Activated B cell treated with CpG ODN at 0.5 μM for 24 hours (primary cell): Measurements from ENCODE around the gene DYNC2H1. TPM values are rescaled to one million over a fixed set of nuclear protein-coding genes. Genes with fewer than 3 reads are reported as not detected.

Experiments used
- ATAC-seq: fragments of 200-7000 bp; cut with Tn5 transposase; one replicate; pipeline ENCODE4 v1.10.0; 2021; ENCODE audit warnings: low read depth, mild to moderate bottlenecking, moderate library complexity
- CTCF ChIA-PET: fragments of 350-600 bp; sonication (Branson Sonifier 250); formaldehyde crosslinking; loops from one replicate; lab custom pipeline; 2021; ENCODE audit warnings: antibody characterized with exemption; lab: Charles Lee
- POLR2A ChIA-PET: fragments of 350-600 bp; sonication (Branson Sonifier 250); formaldehyde crosslinking; loops from one replicate; lab custom pipeline; 2021; ENCODE audit warnings: antibody characterized with exemption; lab: Charles Lee
- DNase-seq: peaks from one replicate; pipeline ENCODE4 v3.0.0; 2022
- H3K27ac Mint-ChIP-seq: one replicate; pipeline ENCODE4 v1.8.0; 2020; ENCODE audit warnings: mixed read lengths
- H3K27me3 Mint-ChIP-seq: one replicate; pipeline ENCODE4 v1.8.0; 2021; ENCODE audit warnings: mixed read lengths
- H3K36me3 Mint-ChIP-seq: one replicate; pipeline ENCODE4 v1.8.0; 2021; ENCODE audit warnings: low read depth, mixed read lengths
- H3K4me1 Mint-ChIP-seq: one replicate; pipeline ENCODE4 v1.8.0; 2021; ENCODE audit warnings: mixed read lengths
- H3K4me3 Mint-ChIP-seq: one replicate; pipeline ENCODE4 v1.8.0; 2020; ENCODE audit warnings: mild to moderate bottlenecking, mixed read lengths
- H3K9me3 Mint-ChIP-seq: one replicate; pipeline ENCODE4 v1.8.0; 2020; ENCODE audit warnings: mixed read lengths
- intact Hi-C: fragments of 100-400 bp; cut with micrococcal nuclease; formaldehyde crosslinking; loops from one replicate; pipeline ENCODE4 v1.15.1; 2024
- total RNA-seq: library from RNA; stranded (reverse); gene quantifications from 2 replicates; pipeline ENCODE4 v1.2.3, GENCODE V29; 2022
- TF ChIP-seq, protein P1 (sequence below): fragments of 200-600 bp; IDR thresholded peaks from one replicate; pipeline ENCODE4 v1.8.0; 2022; ENCODE audit warnings: antibody characterized with exemption, mild to moderate bottlenecking

Gene DYNC2H1
- total RNA-seq, 1 donor from 2014 or later = 3.2 TPM

GRCh38 chr11:103471546-103471945 lies 362.3 kb downstream of the DYNC2H1 start:
- H3K27ac Mint-ChIP-seq = no peak overlapping the region
- no peak for DNase-seq
- no peaks in the 10 kb centered on the region for H3K27me3 Mint-ChIP-seq
- no peaks in the 10 kb centered on the region for H3K9me3 Mint-ChIP-seq
- POLR2A ChIA-PET = no interaction called here
- no peaks in the 10 kb centered on the region for H3K4me1 Mint-ChIP-seq
- TF ChIP-seq, protein P1, sequence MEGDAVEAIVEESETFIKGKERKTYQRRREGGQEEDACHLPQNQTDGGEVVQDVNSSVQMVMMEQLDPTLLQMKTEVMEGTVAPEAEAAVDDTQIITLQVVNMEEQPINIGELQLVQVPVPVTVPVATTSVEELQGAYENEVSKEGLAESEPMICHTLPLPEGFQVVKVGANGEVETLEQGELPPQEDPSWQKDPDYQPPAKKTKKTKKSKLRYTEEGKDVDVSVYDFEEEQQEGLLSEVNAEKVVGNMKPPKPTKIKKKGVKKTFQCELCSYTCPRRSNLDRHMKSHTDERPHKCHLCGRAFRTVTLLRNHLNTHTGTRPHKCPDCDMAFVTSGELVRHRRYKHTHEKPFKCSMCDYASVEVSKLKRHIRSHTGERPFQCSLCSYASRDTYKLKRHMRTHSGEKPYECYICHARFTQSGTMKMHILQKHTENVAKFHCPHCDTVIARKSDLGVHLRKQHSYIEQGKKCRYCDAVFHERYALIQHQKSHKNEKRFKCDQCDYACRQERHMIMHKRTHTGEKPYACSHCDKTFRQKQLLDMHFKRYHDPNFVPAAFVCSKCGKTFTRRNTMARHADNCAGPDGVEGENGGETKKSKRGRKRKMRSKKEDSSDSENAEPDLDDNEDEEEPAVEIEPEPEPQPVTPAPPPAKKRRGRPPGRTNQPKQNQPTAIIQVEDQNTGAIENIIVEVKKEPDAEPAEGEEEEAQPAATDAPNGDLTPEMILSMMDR = no peak
- H3K4me3 Mint-ChIP-seq = no peak overlapping the region
- CTCF ChIA-PET = no interaction called here
- intact Hi-C loops = no loop called here
- H3K36me3 Mint-ChIP-seq = no peaks in the 10 kb centered on the region
- ATAC-seq = no peak

DNA sequence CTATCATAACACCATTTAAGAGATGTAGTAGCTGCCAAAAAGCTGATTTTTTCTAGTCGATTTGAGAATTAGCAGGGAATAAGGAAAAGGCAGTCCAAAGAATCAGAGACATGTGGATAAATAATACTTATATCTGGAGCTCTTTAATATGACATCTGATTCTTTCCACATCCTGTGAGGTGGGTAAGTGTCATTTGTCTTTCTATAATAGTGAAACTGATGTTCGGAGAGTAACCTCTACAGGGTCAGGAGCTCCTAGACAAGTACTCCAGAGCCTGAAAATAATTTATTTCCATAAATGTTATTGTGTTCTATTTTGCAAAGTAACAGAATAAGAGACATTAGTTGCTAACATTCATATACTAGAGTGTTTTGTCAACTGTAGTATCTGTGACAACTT lies 367.6 kb downstream of the DYNC2H1 start:
- Mint-ChIP-seq H3K36me3 (no peaks in the 10 kb centered on the region), H3K4me1 (no peaks in the 10 kb centered on the region), H3K27ac (no peak overlapping the region), H3K9me3 (no peaks in the 10 kb centered on the region), H3K4me3 (no peak overlapping the region), H3K27me3 (no peaks in the 10 kb centered on the region)
- TF ChIP-seq, protein P1 = no peak
- intact Hi-C loops = no loop called here
- no peak for ATAC-seq
- ChIA-PET POLR2A (no interaction called here), CTCF (no interaction called here)
- DNase-seq = no peak

DNA sequence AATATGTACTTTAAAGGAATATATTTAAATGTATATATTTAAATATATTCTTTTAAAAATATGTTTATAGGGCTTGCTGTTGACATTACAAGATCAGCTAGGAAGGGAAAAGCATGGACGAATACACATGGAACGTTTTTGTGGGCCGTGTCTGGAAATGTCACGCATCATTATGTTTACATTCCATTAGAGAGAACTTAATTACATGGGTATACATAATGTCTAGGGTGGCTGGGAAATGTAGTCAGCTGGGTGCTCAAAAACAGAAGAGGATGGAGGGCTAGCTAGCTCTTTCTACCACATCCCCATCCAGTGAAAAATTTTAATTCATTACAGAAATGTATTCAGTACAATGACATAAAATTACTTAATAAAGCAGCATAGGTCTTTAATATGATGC lies 371.2 kb downstream of the DYNC2H1 start:
- Mint-ChIP-seq H3K36me3 (no peaks in the 10 kb centered on the region), H3K27me3 (no peaks in the 10 kb centered on the region), H3K4me1 (no peaks in the 10 kb centered on the region), H3K27ac (no peak overlapping the region), H3K9me3 (no peaks in the 10 kb centered on the region), H3K4me3 (no peak overlapping the region)
- intact Hi-C loops = no loop called here
- ChIA-PET CTCF (no interaction called here), POLR2A (no interaction called here)
- ATAC-seq (no peak), DNase-seq (no peak)
- TF ChIP-seq, protein P1 = no peak

DNA sequence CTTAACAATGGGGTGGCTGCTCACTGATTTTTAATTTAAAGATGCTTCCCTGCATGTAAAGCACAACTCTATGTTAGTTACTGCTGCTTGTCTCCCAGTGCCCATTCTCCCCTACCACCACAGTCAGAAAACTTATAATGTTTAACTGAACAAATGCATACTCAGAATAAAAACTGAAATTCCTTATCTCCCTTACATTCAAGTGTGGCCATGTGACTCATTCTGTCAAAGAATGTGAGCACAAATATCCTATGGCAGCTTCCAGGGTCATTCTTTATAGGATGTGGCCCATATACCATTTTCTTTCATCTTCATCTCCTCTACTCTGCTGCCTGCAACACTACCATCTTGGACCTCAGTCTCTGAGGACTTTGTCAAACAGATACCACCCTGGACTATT lies 374.8 kb downstream of the DYNC2H1 start:
- H3K27me3 Mint-ChIP-seq = no peaks in the 10 kb centered on the region
- ATAC-seq = no peak
- no peaks in the 10 kb centered on the region for H3K9me3 Mint-ChIP-seq
- ChIA-PET CTCF (no interaction called here), POLR2A (no interaction called here)
- no peak for DNase-seq
- H3K4me3 Mint-ChIP-seq = no peak overlapping the region
- TF ChIP-seq, protein P1 = no peak
- intact Hi-C loops = no loop called here
- H3K36me3 Mint-ChIP-seq = no peaks in the 10 kb centered on the region
- H3K4me1 Mint-ChIP-seq = no peaks in the 10 kb centered on the region
- no peak overlapping the region for H3K27ac Mint-ChIP-seq

DNA sequence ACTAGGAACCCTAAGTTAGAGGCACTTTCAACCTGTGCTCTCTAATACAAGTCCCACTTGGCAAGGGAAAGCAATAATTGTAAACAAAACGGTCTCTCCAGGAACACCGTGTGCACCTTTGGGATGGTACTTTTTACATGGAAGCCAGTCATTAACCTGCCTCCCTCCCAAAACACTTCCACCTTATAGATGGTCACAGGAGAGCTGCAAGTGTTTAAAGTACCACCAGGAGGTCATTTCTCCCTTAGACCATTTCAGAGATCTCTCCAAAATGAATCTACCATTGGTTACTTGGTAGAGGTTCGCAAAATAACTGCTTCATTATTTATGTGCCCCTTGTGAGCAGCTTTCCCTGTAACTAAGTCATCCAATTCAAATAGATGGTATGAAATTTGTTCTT lies 375.3 kb downstream of the DYNC2H1 start:
- H3K27me3 Mint-ChIP-seq = no peaks in the 10 kb centered on the region
- ATAC-seq (no peak), DNase-seq (no peak)
- no peak overlapping the region for H3K4me3 Mint-ChIP-seq
- no peaks in the 10 kb centered on the region for H3K9me3 Mint-ChIP-seq
- POLR2A ChIA-PET = no interaction called here
- H3K36me3 Mint-ChIP-seq = no peaks in the 10 kb centered on the region
- intact Hi-C loops = no loop called here
- H3K27ac Mint-ChIP-seq = no peak overlapping the region
- CTCF ChIA-PET = no interaction called here
- TF ChIP-seq, protein P1 = no peak
- no peaks in the 10 kb centered on the region for H3K4me1 Mint-ChIP-seq
